Tibial nerve (tissue), 4 donors: ENCODE measurements around the gene MGP. TPM values are rescaled to one million over a fixed set of nuclear protein-coding genes. Genes with fewer than 3 reads are reported as not detected.

Experiments used
- DNase-seq, 2 donors: peaks; one replicate each; pipeline ENCODE4 v3.0.0-alpha.2; 2019; ENCODE audit warnings: low spot score in 2 of 2
- H3K27ac ChIP-seq, 4 donors: fragments of 200-600 bp; sonication (generic) in 3 of 4; one replicate each; pipeline ENCODE4 v1.5.1; 2017 to 2019; ENCODE audit warnings: mild to moderate bottlenecking in 1 of 4
- H3K27me3 ChIP-seq, 2 donors: fragments of 200-600 bp; sonication (generic) in 1 of 2; one replicate each; pipeline versions ENCODE4 v1.5.1 to v1.6.0; 2017 to 2019
- H3K36me3 ChIP-seq, 3 donors: fragments of 200-600 bp; sonication (generic); one replicate each; pipeline ENCODE4 v1.5.1; 2018 to 2019
- H3K4me1 ChIP-seq, 4 donors: fragments of 200-600 bp; sonication (generic) in 3 of 4; one replicate each; pipeline ENCODE4 v1.5.1; 2017 to 2019
- H3K4me3 ChIP-seq, 4 donors: fragments of 200-600 bp; sonication (generic) in 3 of 4; one replicate each; pipeline ENCODE4 v1.5.1; 2017 to 2019; ENCODE audit warnings: mild to moderate bottlenecking in 1 of 4, moderate library complexity in 1 of 4
- H3K9me3 ChIP-seq, 4 donors: fragments of 200-600 bp; sonication (generic) in 3 of 4; one replicate each; pipeline ENCODE4 v1.5.1; 2017 to 2019
- CTCF ChIP-seq, 5 experiments: fragments of 200-600 bp in 3 of 5; fragments of 450-650 bp in 2 of 5; sonication (generic) in 3 of 5; IDR thresholded peaks; one replicate each; pipeline ENCODE4 v1.5.1; 2016 to 2019; ENCODE audit warnings: antibody characterized with exemption in 5 of 5, mild to moderate bottlenecking in 3 of 5, moderate library complexity in 2 of 5
- EP300 ChIP-seq, 2 donors: sonication (generic); formaldehyde crosslinking; IDR thresholded peaks; one replicate each; pipeline ENCODE4 v1.6.1; 2017; ENCODE audit warnings: antibody characterized with exemption in 2 of 2, mild to moderate bottlenecking in 1 of 2
- POLR2A ChIP-seq, 2 donors: fragments of 450-650 bp; IDR thresholded peaks; one replicate each; pipeline ENCODE4 v1.6.1; 2017; ENCODE audit warnings: antibody characterized with exemption in 2 of 2, mild to moderate bottlenecking in 2 of 2, moderate library complexity in 2 of 2
- WGBS, 2 donors: methylation state at CpG; one replicate each; pipeline ENCODE4 v1.1.5; 2018; 5-methylcytosine and 5-hydroxymethylcytosine counted together
- total RNA-seq, 4 donors: library from RNA; depleted of rRNA; stranded (reverse); fragments of >200 nt; gene quantifications; one replicate each; pipeline ENCODE4 v1.1.0, GENCODE V29; 2016

The MGP gene
- total RNA-seq, 4 donors from 2014 or later = 187 to 759 (median 492) TPM

GRCh38 chr12:14886271-14886670 lies 617 bp upstream of the MGP start:
- no peak for DNase-seq
- peak overlapping the region in 3 of 4 donors; percentile 69 to 84 (median 82) for H3K27ac ChIP-seq
- H3K4me3 ChIP-seq = peak overlapping the region in 2 of 4 donors; percentile 33 to 47
- peaks cover 0 to 10% (median 0%) of the 10 kb centered on the region in 3 donors for H3K36me3 ChIP-seq
- WGBS, 2 donors = 68 to 76% methylated on average over 6 of the region's 6 CpGs
- TF ChIP-seq POLR2A (IDR thresholded peaks at IDR 0.05) (no peak), CTCF (IDR thresholded peaks at IDR 0.05) (no peak), EP300 (IDR thresholded peaks at IDR 0.05) (no peak)
- H3K4me1 ChIP-seq = peaks cover 0 to 31% (median 2%) of the 10 kb centered on the region in 4 donors
- H3K9me3 ChIP-seq = no peaks in the 10 kb centered on the region
- H3K27me3 ChIP-seq = no peaks in the 10 kb centered on the region

- peak overlapping the region; percentile 17 to 47 (median 32) for H3K4me3 ChIP-seq
- peak overlapping the region; percentile 64 to 84 (median 76) for H3K27ac ChIP-seq
- no peaks in the 10 kb centered on the region for H3K9me3 ChIP-seq
- whole genome bisulfite sequencing, 2 donors = 2 to 3% methylated on average over 5 of the region's 5 CpGs
- no peaks in the 10 kb centered on the region for H3K27me3 ChIP-seq
- DNase-seq = peak; percentile 79 to 90
- TF ChIP-seq POLR2A (IDR thresholded peaks at IDR 0.05) (no peak), EP300 (IDR thresholded peaks at IDR 0.05) (peak in 1 of 2 donors; percentile 75)
- H3K4me1 ChIP-seq = peaks cover 0 to 31% (median 2%) of the 10 kb centered on the region in 4 donors
- peaks cover 0 to 10% (median 0%) of the 10 kb centered on the region in 3 donors for H3K36me3 ChIP-seq
Observed at GRCh38 chr12:14884458-14884878, 1.2 kb downstream of the MGP start.

GRCh38 chr12:14883686-14884085 lies 2.0 kb downstream of the MGP start:
- WGBS, 2 donors = 69 to 74% methylated on average over 10 of the region's 10 CpGs
- Histone ChIP-seq H3K36me3 (peaks cover 0 to 10% (median 0%) of the 10 kb centered on the region in 3 donors), H3K4me3 (peak overlapping the region in 2 of 4 donors; percentile 18 to 47), H3K27ac (peak overlapping the region; percentile 64 to 84 (median 76)), H3K4me1 (peaks cover 0 to 31% (median 2%) of the 10 kb centered on the region in 4 donors), H3K9me3 (no peaks in the 10 kb centered on the region), H3K27me3 (no peaks in the 10 kb centered on the region)
- TF ChIP-seq EP300 (IDR thresholded peaks at IDR 0.05) (no peak), POLR2A (IDR thresholded peaks at IDR 0.05) (no peak), CTCF (IDR thresholded peaks at IDR 0.05) (no peak)
- no peak for DNase-seq

- no peak for DNase-seq
- H3K27me3 ChIP-seq = no peaks in the 10 kb centered on the region
- no peaks in the 10 kb centered on the region for H3K9me3 ChIP-seq
- no peak overlapping the region for H3K27ac ChIP-seq
- no peak overlapping the region for H3K4me3 ChIP-seq
- peaks cover 0 to 10% (median 0%) of the 10 kb centered on the region in 3 donors for H3K36me3 ChIP-seq
- 74 to 79% methylated on average over 6 of the region's 6 CpGs for WGBS, 2 donors
- TF ChIP-seq EP300 (IDR thresholded peaks at IDR 0.05) (no peak), POLR2A (IDR thresholded peaks at IDR 0.05) (no peak), CTCF (IDR thresholded peaks at IDR 0.05) (no peak)
- H3K4me1 ChIP-seq = peaks cover 0 to 24% (median 2%) of the 10 kb centered on the region in 4 donors
Observed at GRCh38 chr12:14880890-14881453, 4.7 kb downstream of the MGP start.

GRCh38 chr12:14879222-14879933 lies 6.3 kb downstream of the MGP start:
- 87 to 90% methylated on average over 8 of the region's 8 CpGs for WGBS, 2 donors

More at GRCh38 chr12:14879222-14879933, 6.3 kb downstream of the MGP start:
- H3K9me3 ChIP-seq = no peaks in the 10 kb centered on the region
- peaks cover 0 to 14% (median 2%) of the 10 kb centered on the region in 4 donors for H3K4me1 ChIP-seq
- H3K27ac ChIP-seq = no peak overlapping the region
- no peak for DNase-seq
- H3K27me3 ChIP-seq = no peaks in the 10 kb centered on the region
- H3K4me3 ChIP-seq = no peak overlapping the region
- no peak for TF ChIP-seq EP300 (IDR thresholded peaks at IDR 0.05)
- TF ChIP-seq POLR2A (IDR thresholded peaks at IDR 0.05) = no peak
- no peak for TF ChIP-seq CTCF (IDR thresholded peaks at IDR 0.05)
- peaks cover 0 to 10% (median 0%) of the 10 kb centered on the region in 3 donors for H3K36me3 ChIP-seq
